ENCODE measurements around the gene SP140L.

The SP140L gene

DNA sequence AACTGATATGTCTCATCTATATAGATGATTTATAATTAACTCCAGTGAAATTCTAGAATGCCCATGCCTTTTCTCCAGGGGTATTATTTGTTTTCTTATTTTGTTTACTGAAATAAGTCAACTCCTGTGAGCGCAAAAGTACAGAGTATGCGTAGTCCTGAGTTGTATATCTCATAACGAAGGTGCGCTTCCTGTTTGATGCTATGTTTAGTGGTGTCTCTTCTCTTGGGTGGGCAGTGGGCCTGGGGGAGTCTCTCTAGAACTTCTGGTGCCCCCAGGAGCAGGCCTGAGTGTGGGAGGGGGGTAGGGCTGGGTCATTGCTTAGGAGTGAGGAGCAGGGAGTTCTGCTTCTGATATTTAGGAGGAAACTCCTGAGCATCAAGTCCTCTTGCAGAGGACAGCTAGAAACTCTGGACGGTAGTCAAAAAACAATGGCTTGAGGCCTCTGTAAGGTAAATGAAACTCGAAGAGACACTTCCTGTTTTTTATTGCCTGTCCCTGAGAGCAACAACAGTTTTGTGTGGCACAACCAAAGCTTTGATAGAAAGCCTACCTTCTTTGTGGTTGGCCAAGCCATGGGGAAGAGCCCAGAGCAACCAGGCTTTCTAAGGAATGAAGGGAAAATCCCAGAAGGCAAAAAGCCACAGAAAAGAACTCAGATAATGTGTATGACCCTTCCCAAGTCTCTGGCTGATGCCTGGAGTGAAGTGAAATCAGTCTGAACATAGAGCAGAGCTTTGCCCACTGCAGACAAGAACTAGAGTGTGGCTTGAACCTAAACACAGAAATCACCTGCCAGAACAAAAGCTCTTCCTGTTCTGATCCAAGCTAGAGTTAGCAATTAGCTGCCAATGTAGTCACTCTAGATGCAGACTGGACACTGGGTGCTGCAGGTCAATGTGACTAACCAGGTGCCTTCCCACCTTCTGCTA lies 8.5 kb upstream of the SP140L start:
- DNase-seq (ENCODE audit: low read depth): no peak
- H3K4me3 ChIP-seq (ENCODE audit: low read depth, low read length): no peak overlapping the region
- TF ChIP-seq, protein P1, sequence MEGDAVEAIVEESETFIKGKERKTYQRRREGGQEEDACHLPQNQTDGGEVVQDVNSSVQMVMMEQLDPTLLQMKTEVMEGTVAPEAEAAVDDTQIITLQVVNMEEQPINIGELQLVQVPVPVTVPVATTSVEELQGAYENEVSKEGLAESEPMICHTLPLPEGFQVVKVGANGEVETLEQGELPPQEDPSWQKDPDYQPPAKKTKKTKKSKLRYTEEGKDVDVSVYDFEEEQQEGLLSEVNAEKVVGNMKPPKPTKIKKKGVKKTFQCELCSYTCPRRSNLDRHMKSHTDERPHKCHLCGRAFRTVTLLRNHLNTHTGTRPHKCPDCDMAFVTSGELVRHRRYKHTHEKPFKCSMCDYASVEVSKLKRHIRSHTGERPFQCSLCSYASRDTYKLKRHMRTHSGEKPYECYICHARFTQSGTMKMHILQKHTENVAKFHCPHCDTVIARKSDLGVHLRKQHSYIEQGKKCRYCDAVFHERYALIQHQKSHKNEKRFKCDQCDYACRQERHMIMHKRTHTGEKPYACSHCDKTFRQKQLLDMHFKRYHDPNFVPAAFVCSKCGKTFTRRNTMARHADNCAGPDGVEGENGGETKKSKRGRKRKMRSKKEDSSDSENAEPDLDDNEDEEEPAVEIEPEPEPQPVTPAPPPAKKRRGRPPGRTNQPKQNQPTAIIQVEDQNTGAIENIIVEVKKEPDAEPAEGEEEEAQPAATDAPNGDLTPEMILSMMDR (conservative IDR thresholded peaks at IDR 0.05; ENCODE audit: low read depth, low read length): no peak

DNA sequence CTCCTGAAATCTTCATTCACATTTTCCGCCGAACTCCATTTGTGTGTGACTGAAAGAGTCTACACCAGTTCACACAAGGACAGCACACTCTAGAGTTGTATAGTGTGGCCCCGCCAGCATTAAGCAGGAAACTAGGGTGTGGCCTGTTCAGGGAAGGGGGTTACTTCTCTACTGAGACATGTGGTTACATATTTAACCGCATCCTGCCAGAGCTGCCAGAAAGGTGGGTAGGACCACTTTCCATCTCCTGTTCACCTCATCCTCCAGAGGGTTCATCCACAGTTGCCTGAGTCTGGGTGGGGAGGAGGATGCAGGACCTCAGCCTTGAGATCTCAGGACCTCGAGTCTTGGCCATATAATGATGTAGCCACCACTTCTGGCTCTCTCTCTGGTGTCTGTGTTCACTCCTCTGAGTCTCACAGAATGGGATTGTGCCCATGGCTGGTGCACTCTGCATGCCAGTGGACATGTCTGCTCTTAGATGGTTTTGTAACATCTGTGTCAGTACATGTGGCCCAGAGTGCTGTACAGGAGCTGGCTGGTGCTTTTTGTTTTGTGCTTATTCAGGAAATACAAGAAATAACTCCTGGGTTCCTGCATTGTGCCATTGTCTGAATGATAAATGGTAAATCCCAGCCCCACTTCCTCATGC lies 7.7 kb upstream of the SP140L start:
- DNase-seq (ENCODE audit: low read depth): no peak
- H3K4me3 ChIP-seq (ENCODE audit: low read depth, low read length): no peak overlapping the region
- TF ChIP-seq, protein P1 (conservative IDR thresholded peaks at IDR 0.05; ENCODE audit: low read depth, low read length): no peak

DNA sequence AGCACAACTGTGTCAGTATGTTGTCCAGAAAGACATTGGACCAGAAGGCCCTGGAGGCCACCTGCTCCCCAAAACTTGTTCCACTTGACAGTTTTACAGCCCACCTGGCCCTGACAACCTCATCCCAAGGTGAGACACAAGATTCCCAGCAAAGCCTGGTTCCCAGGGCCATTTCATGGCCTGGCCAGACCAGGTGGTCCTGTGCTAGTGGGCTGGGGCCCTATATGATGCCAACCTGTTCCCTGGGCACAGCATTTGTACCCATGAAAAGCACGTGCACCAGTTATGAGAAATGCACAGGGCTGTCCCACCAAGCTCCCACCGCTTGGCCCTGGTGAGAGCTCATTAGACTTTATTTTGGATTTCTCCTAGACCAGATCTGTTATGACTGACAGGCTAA lies 6.0 kb upstream of the SP140L start:
- no peak overlapping the region for H3K4me3 ChIP-seq (ENCODE audit: low read depth, low read length)
- TF ChIP-seq, protein P1 (conservative IDR thresholded peaks at IDR 0.05; ENCODE audit: low read depth, low read length): no peak
- no peak for DNase-seq (ENCODE audit: low read depth)

DNA sequence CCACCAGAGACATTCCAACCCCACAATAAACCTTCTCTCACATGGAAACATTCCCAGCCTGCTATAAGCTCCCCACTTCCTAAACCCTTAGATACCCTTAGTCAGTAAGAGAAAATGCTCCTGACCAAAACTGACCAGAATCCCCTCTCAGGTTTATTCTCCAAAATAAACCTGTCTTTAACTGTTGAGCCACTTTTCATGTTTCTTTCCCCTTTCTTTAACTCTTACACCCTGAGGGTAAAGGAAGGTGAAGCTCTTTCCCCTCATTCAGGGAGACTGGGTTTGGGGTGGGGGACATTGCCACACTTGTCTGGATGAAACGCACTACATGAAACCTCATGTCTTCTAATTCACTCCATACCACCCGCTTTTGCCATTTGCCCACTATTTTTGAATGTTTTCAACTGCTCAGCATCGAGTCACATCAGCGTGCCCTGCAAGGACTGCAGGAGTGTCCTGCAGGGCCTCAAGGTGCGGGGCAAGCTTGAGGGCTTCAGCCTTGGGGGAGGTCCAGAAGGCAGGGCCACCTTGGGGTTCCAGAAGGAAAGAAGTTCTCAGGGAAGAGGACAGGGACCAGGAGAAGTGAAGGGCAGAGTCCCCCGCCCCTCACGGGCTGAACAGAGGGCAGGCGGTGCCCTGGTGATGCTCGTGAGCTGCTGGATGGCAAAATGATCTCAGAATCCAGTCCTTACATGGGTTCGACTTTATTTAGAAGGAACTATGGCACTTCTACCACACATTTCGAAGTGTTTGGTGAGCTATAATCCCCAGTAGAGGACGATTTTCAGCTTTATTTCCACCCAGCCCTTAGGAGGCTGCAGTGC lies 4.2 kb upstream of the SP140L start:
- no peak for DNase-seq (ENCODE audit: low read depth)
- TF ChIP-seq, protein P1 (conservative IDR thresholded peaks at IDR 0.05; ENCODE audit: low read depth, low read length): peak; percentile 31

DNA sequence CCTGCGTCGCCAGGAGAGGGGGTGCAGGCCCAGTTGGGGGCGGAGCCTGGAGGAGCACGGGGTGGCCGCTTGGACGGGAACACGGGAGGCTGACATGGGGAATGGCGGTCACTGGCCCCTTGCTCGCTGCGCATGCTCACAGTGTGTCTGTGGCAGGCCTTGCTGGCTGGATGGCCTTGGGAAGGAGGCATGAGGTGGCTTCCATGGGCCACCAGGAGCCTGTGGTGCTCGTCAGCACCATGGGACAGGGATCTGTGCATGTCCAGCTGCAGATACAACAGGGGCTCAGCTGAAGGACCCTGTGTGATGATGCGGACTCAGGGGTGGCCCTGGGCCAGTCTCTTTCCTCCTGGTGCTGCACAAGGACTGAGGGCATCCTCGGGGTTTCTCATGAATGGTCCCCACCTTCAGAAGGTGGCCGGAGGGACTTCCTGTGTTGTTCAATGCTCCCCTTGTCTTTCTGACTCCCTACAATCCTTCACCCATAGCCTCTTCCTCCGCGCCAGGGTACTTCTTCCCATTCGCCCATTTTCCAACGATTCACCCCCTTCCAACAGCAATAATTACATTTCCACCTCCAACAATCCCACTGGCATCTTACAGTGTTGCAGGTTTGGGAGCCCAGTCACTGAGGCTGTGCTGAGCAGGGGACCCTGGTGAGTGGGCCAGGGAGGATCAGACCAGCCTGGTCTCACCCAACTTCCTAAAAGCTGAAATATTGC lies 3.4 kb upstream of the SP140L start:
- DNase-seq (ENCODE audit: low read depth): no peak
- TF ChIP-seq, protein P1 (conservative IDR thresholded peaks at IDR 0.05; ENCODE audit: low read depth, low read length): no peak
- no peak overlapping the region for H3K4me3 ChIP-seq (ENCODE audit: low read depth, low read length)

More for the DNA sequence above, 4.2 kb upstream of the SP140L start:
- no peak overlapping the region for H3K4me3 ChIP-seq (ENCODE audit: low read depth, low read length)

DNA sequence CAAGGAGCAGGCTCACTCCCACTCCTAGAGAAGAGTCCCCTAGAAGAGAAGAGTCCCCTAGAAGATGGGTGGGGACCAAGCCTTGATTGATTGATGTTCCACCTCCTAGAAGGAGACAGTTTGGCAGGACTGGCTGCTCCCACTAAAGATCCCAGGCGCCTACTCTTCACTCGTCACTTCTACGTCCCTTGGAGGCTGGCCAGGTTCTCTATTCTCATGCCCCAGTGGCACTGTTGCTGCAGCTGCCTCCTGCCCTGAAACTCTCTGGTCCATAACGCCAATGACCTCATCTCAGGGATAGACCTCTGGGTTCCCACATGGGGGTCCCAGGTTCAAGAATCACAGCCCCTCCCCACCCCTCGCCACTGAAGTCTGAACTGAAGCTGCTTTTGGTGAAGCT lies 2.5 kb upstream of the SP140L start:
- H3K4me3 ChIP-seq (ENCODE audit: low read depth, low read length): no peak overlapping the region
- TF ChIP-seq, protein P1 (conservative IDR thresholded peaks at IDR 0.05; ENCODE audit: low read depth, low read length): no peak
- DNase-seq (ENCODE audit: low read depth): no peak
